Measurements from ENCODE around the gene GNG13. TPM values are rescaled to one million over a fixed set of nuclear protein-coding genes. Genes with fewer than 3 reads are reported as not detected.

The GNG13 gene
- total RNA-seq, 1 experiment from 2014 or later = 0.23 TPM

GRCh38 chr16:760545-761343 is 39.8 kb downstream of the GNG13 start, which contains the start of gene MSLN:
TSS of gene MSLN (plus strand) at chr16:760734. CDS start at chr16:762681, 1,947 bp downstream.
- no peaks in the 10 kb centered on the region for H3K27me3 ChIP-seq (ENCODE audit: control insufficient read depth, insufficient read depth, low read length)
- peaks cover 18% of the 10 kb centered on the region for H3K4me1 ChIP-seq (ENCODE audit: control insufficient read depth, insufficient read depth, low read length)
- no peak for DNase-seq (ENCODE audit: low read depth, low spot score)
- no peaks in the 10 kb centered on the region for H3K9me3 ChIP-seq (ENCODE audit: control insufficient read depth, insufficient read depth, low read depth, low read length)
- no peak within 1 kb of the TSS for H3K4me3 ChIP-seq (ENCODE audit: low read depth in 2 of 2, low read length in 2 of 2)
- TF ChIP-seq REST (IDR thresholded peaks at IDR 0.05; ENCODE audit: insufficient read depth in 1 of 2, low read depth in 2 of 2, low read length in 1 of 2) = no peak
- TF ChIP-seq CTCF (IDR thresholded peaks at IDR 0.05) = no peak
- TF ChIP-seq SIN3A (IDR thresholded peaks at IDR 0.05; ENCODE audit: borderline replicate concordance, insufficient read depth, low read depth, low read length) = no peak
- TF ChIP-seq POLR2AphosphoS5 (IDR thresholded peaks at IDR 0.05; ENCODE audit: low read depth, low read length) = no peak
- TF ChIP-seq TCF7L2 (IDR thresholded peaks at IDR 0.05; ENCODE audit: low read depth, low read length) = no peak
- no peaks in the 10 kb centered on the region for H3K36me3 ChIP-seq (ENCODE audit: control insufficient read depth, insufficient read depth, low read length)
- ChIA-PET CTCF (no interaction called here), POLR2A (interaction anchor here (0.6 to 1.1 kb wide), 2 partner anchors 43 to 326 kb away, joined by 5 to 10 read pairs; no protein-coding TSS in a partner anchor)
- peak; percentile 31 for ATAC-seq
- no peak within 1 kb of the TSS; the same call in 1 of the 2 replicates for H3K27ac ChIP-seq (ENCODE audit: low read length)
- BruUV-seq (replicated peaks) = no TSS peak
- in situ Hi-C loops (cut with HindIII; ENCODE audit: low pct_unique_long_range_greater_than_20kb, low sequenced_read_pairs) = no loop called here
- intact Hi-C loops (cut with micrococcal nuclease; ENCODE audit: unreplicated experiment) = no loop called here

- POLR2A ChIA-PET = interaction anchor here (1.1 kb wide), 1 partner anchor 43 kb away, joined by 5 read pairs; no protein-coding TSS in a partner anchor
- BruUV-seq (replicated peaks) = no TSS peak
- intact Hi-C loops (cut with micrococcal nuclease; ENCODE audit: unreplicated experiment) (no loop called here), in situ Hi-C loops (cut with HindIII; ENCODE audit: low pct_unique_long_range_greater_than_20kb, low sequenced_read_pairs) (no loop called here)
- no peak for DNase-seq (ENCODE audit: low read depth, low spot score)
- no peak overlapping the region for H3K4me3 ChIP-seq (ENCODE audit: low read depth in 2 of 2, low read length in 2 of 2)
- no peaks in the 10 kb centered on the region for H3K36me3 ChIP-seq (ENCODE audit: control insufficient read depth, insufficient read depth, low read length)
- H3K9me3 ChIP-seq (ENCODE audit: control insufficient read depth, insufficient read depth, low read depth, low read length) = no peaks in the 10 kb centered on the region
- 0 out of 2 replicates have a peak, but pooled peaks have one; percentile 5 for ATAC-seq
- no peak overlapping the region for H3K27ac ChIP-seq (ENCODE audit: low read length)
- no peaks in the 10 kb centered on the region for H3K27me3 ChIP-seq (ENCODE audit: control insufficient read depth, insufficient read depth, low read length)
- TF ChIP-seq SIN3A (IDR thresholded peaks at IDR 0.05; ENCODE audit: borderline replicate concordance, insufficient read depth, low read depth, low read length) = no peak
- TF ChIP-seq CTCF (IDR thresholded peaks at IDR 0.05) = no peak
- TF ChIP-seq POLR2AphosphoS5 (IDR thresholded peaks at IDR 0.05; ENCODE audit: low read depth, low read length) = no peak
- TF ChIP-seq REST (IDR thresholded peaks at IDR 0.05; ENCODE audit: insufficient read depth in 1 of 2, low read depth in 2 of 2, low read length in 1 of 2) = no peak
- no peak for TF ChIP-seq TCF7L2 (IDR thresholded peaks at IDR 0.05; ENCODE audit: low read depth, low read length)
- peaks cover 18% of the 10 kb centered on the region for H3K4me1 ChIP-seq (ENCODE audit: control insufficient read depth, insufficient read depth, low read length)
- CTCF ChIA-PET = no interaction called here
These were observed 40.5 kb downstream of the GNG13 start for GRCh38 chr16:760065-760464.

All from Panc1 (cell line).